GM23338 (cell line): ENCODE results near the gene HMGCS1. TPM values are rescaled to one million over a fixed set of nuclear protein-coding genes. Genes with fewer than 3 reads are reported as not detected.

Experiments used
- ATAC-seq: fragments of 200-7000 bp; cut with Tn5 transposase; 3 replicates; pipeline ENCODE4 v1.9.1; 2020
- DNase-seq: peaks from one replicate; pipeline ENCODE4 v3.0.0-alpha.2; 2015; ENCODE audit warnings: low spot score
- H2AFZ ChIP-seq: fragments of 200-600 bp; sonication (generic); 2 replicates; pipeline ENCODE4 v1.8.0; 2016; ENCODE audit warnings: antibody characterized with exemption, mild to moderate bottlenecking, moderate library complexity
- H3F3A ChIP-seq: fragments of 200-600 bp; sonication (generic); replicated peaks from 2 replicates; pipeline ENCODE4 v1.8.0; 2017; ENCODE audit warnings: antibody characterized with exemption, mixed run types, low read depth
- H3K27ac ChIP-seq: fragments of 200-600 bp; sonication (generic); 2 replicates; pipeline ENCODE4 v1.6.1; 2016; ENCODE audit warnings: low read depth
- H3K27me3 ChIP-seq: fragments of 200-600 bp; sonication (generic); 2 replicates; pipeline ENCODE4 v1.8.0; 2016; ENCODE audit warnings: mild to moderate bottlenecking, mixed run types, moderate library complexity; ENCODE audit not compliant: insufficient read depth
- H3K36me3 ChIP-seq: fragments of 200-600 bp; sonication (generic); 2 replicates; pipeline ENCODE4 v1.8.0; 2016; ENCODE audit warnings: mild to moderate bottlenecking; ENCODE audit not compliant: insufficient read depth
- H3K4me1 ChIP-seq: fragments of 200-600 bp; sonication (generic); 2 replicates; pipeline ENCODE4 v1.8.0; 2016; ENCODE audit warnings: mild to moderate bottlenecking, moderate library complexity; ENCODE audit not compliant: insufficient read depth
- H3K4me2 ChIP-seq: fragments of 200-600 bp; sonication (generic); 2 replicates; pipeline ENCODE4 v1.7.1; 2017; ENCODE audit warnings: mixed run types
- H3K4me3 ChIP-seq: fragments of 200-600 bp; sonication (generic); 2 replicates; pipeline ENCODE4 v1.6.1; 2016; ENCODE audit warnings: mixed run types
- H3K79me2 ChIP-seq: fragments of 200-600 bp; sonication (generic); replicated peaks from 2 replicates; pipeline ENCODE4 v1.8.0; 2017; ENCODE audit warnings: mild to moderate bottlenecking; ENCODE audit not compliant: insufficient read depth
- H3K9me2 ChIP-seq: fragments of 200-600 bp; sonication (generic); 2 replicates; pipeline ENCODE4 v1.8.0; 2017; ENCODE audit not compliant: insufficient read depth
- H4K20me1 ChIP-seq: fragments of 200-600 bp; sonication (generic); replicated peaks from 2 replicates; pipeline ENCODE4 v1.8.0; 2017; ENCODE audit warnings: mild to moderate bottlenecking; ENCODE audit not compliant: insufficient read depth
- H3K27ac Mint-ChIP-seq: 2 replicates; pipeline ENCODE4 v1.8.0; 2020; ENCODE audit warnings: inconsistent platforms, mild to moderate bottlenecking, moderate library complexity, mixed read lengths
- H3K27me3 Mint-ChIP-seq: 3 replicates; pipeline ENCODE4 v1.8.0; 2022; ENCODE audit warnings: low read depth, mild to moderate bottlenecking, moderate library complexity, mixed read lengths, inconsistent platforms; ENCODE audit not compliant: insufficient read depth, poor library complexity
- H3K36me3 Mint-ChIP-seq: 3 replicates; pipeline ENCODE4 v1.8.0; 2021; ENCODE audit warnings: low read depth, mild to moderate bottlenecking, inconsistent platforms, moderate library complexity, mixed read lengths
- H3K4me1 Mint-ChIP-seq: 3 replicates; pipeline ENCODE4 v1.8.0; 2020; ENCODE audit warnings: mild to moderate bottlenecking, inconsistent platforms, mixed read lengths
- H3K4me3 Mint-ChIP-seq: 3 replicates; pipeline ENCODE4 v1.8.0; 2021; ENCODE audit warnings: moderate library complexity, mild to moderate bottlenecking, inconsistent platforms, mixed read lengths
- H3K9me3 Mint-ChIP-seq: 3 replicates; pipeline ENCODE4 v1.8.0; 2020; ENCODE audit warnings: moderate library complexity, mild to moderate bottlenecking, inconsistent platforms, mixed read lengths
- CREB1 ChIP-seq: fragments of 250-450 bp; sonication (Bioruptor Pico); IDR thresholded peaks from 2 replicates; pipeline ENCODE4 v1.5.0; 2020; ENCODE audit warnings: low read depth, mild to moderate bottlenecking, moderate library complexity
- EZH2 ChIP-seq: fragments of 200-600 bp; sonication (generic); IDR thresholded peaks from one replicate; pipeline ENCODE4 v1.8.0; 2017; ENCODE audit warnings: antibody characterized with exemption, mild to moderate bottlenecking, low read depth; ENCODE audit not compliant: unreplicated experiment
- EZH2phosphoT487 ChIP-seq: fragments of 200-600 bp; sonication (generic); IDR thresholded peaks from one replicate; pipeline ENCODE4 v1.8.1; 2018; ENCODE audit warnings: antibody characterized with exemption; ENCODE audit not compliant: unreplicated experiment
- JUNB ChIP-seq: IDR thresholded peaks from one replicate; pipeline ENCODE4 v1.6.1; 2016; ENCODE audit warnings: antibody characterized with exemption; ENCODE audit not compliant: unreplicated experiment
- NANOG ChIP-seq: IDR thresholded peaks from 2 replicates; pipeline ENCODE4 v1.6.1; 2016; ENCODE audit warnings: antibody characterized with exemption, borderline replicate concordance
- POLR2AphosphoS5 ChIP-seq: IDR thresholded peaks from 2 replicates; pipeline ENCODE4 v1.6.1; 2016; ENCODE audit warnings: antibody characterized with exemption, low read depth
- STAT1 ChIP-seq: IDR thresholded peaks from one replicate; pipeline ENCODE4 v1.6.1; 2016; ENCODE audit warnings: antibody characterized with exemption; ENCODE audit not compliant: unreplicated experiment
- ZNF114 ChIP-seq: fragments of 250-450 bp; sonication (Bioruptor Pico); IDR thresholded peaks from 2 replicates; pipeline ENCODE4 v1.5.0; 2020; ENCODE audit warnings: mild to moderate bottlenecking, moderate library complexity
- ZNF331 ChIP-seq: fragments of 250-450 bp; sonication (Bioruptor Pico); IDR thresholded peaks from 2 replicates; pipeline ENCODE4 v1.5.0; 2020; ENCODE audit warnings: low read depth, mild to moderate bottlenecking, moderate library complexity
- polyA plus RNA-seq: library from polyadenylated mRNA; unstranded; fragments of >200 nt; fragmentation: Nextera tagmentation; extraction: Ambion mirVana; gene quantifications from 2 replicates; pipeline ENCODE4 v1.2.1, GENCODE V29; 2016
- total RNA-seq: library from RNA; depleted of rRNA; stranded (reverse); fragments of >200 nt; shearing (Covaris generic); gene quantifications from 2 replicates; pipeline ENCODE4 v1.2.3, GENCODE V29; 2014
- TF ChIP-seq, protein P1 (sequence below), 2 experiments: fragments of 200-600 bp in 1 of 2; sonication (generic) in 1 of 2; conservative IDR thresholded peaks; 2 replicates each; pipeline versions ENCODE4 v1.5.1 to v1.6.1; 2016 to 2017; ENCODE audit warnings: antibody characterized with exemption in 2 of 2, low read depth in 2 of 2, mild to moderate bottlenecking in 2 of 2, moderate library complexity in 1 of 2
- TF ChIP-seq, protein P2 (sequence below): IDR thresholded peaks from one replicate; pipeline ENCODE4 v1.6.1; 2018; ENCODE audit warnings: antibody characterized with exemption; ENCODE audit not compliant: unreplicated experiment
- TF ChIP-seq, protein P3 (sequence below): IDR thresholded peaks from 2 replicates; pipeline ENCODE4 v1.6.1; 2016; ENCODE audit warnings: antibody characterized with exemption
- TF ChIP-seq, protein P4 (sequence below): fragments of 250-450 bp; sonication (Bioruptor Pico); IDR thresholded peaks from 2 replicates; pipeline ENCODE4 v1.5.0; 2020; ENCODE audit warnings: mild to moderate bottlenecking, moderate library complexity

HMGCS1 gene
- total and polyA plus RNA-seq, 2 experiments from 2014 or later: 172 to 278 TPM

DNA sequence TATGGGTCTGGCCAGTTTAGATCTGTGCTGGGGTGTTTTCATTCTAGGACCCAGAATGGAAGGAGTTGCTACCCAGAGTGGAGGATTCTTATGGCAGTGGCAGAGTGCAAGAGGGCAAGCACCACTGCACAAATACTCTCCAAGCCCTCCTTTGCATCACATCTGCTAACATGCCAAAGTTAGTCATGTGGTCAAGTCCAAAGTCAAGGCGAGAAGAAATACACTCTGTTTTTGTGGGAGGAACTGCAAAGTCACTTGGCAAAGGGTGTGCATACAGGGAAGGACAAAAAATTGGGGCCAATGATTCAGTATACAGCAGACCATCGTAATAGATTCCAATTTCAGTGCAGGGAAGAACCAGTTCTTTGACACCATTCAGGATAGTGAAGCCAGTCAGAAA lies 43.9 kb upstream of the HMGCS1 start:
- H3K4me3 ChIP-seq: no peak overlapping the region
- H3K9me3 Mint-ChIP-seq: peaks cover 34% of the 10 kb centered on the region
- peaks cover 13% of the 10 kb centered on the region; the same call in 2 of the 3 replicates for H3K36me3 Mint-ChIP-seq
- no peak overlapping the region for H3K4me3 Mint-ChIP-seq
- H3K27me3 ChIP-seq: no peaks in the 10 kb centered on the region
- peaks cover 4% of the 10 kb centered on the region for H3K27me3 Mint-ChIP-seq
- H3K27ac Mint-ChIP-seq: no peak overlapping the region
- no peak for ATAC-seq
- TF ChIP-seq CREB1 (CRISPR knock-in tag): no peak
- TF ChIP-seq, protein P1, sequence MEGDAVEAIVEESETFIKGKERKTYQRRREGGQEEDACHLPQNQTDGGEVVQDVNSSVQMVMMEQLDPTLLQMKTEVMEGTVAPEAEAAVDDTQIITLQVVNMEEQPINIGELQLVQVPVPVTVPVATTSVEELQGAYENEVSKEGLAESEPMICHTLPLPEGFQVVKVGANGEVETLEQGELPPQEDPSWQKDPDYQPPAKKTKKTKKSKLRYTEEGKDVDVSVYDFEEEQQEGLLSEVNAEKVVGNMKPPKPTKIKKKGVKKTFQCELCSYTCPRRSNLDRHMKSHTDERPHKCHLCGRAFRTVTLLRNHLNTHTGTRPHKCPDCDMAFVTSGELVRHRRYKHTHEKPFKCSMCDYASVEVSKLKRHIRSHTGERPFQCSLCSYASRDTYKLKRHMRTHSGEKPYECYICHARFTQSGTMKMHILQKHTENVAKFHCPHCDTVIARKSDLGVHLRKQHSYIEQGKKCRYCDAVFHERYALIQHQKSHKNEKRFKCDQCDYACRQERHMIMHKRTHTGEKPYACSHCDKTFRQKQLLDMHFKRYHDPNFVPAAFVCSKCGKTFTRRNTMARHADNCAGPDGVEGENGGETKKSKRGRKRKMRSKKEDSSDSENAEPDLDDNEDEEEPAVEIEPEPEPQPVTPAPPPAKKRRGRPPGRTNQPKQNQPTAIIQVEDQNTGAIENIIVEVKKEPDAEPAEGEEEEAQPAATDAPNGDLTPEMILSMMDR (conservative IDR thresholded peaks at IDR 0.05; ENCODE audit: low read depth in 2 of 2): no peak
- TF ChIP-seq, protein P2, sequence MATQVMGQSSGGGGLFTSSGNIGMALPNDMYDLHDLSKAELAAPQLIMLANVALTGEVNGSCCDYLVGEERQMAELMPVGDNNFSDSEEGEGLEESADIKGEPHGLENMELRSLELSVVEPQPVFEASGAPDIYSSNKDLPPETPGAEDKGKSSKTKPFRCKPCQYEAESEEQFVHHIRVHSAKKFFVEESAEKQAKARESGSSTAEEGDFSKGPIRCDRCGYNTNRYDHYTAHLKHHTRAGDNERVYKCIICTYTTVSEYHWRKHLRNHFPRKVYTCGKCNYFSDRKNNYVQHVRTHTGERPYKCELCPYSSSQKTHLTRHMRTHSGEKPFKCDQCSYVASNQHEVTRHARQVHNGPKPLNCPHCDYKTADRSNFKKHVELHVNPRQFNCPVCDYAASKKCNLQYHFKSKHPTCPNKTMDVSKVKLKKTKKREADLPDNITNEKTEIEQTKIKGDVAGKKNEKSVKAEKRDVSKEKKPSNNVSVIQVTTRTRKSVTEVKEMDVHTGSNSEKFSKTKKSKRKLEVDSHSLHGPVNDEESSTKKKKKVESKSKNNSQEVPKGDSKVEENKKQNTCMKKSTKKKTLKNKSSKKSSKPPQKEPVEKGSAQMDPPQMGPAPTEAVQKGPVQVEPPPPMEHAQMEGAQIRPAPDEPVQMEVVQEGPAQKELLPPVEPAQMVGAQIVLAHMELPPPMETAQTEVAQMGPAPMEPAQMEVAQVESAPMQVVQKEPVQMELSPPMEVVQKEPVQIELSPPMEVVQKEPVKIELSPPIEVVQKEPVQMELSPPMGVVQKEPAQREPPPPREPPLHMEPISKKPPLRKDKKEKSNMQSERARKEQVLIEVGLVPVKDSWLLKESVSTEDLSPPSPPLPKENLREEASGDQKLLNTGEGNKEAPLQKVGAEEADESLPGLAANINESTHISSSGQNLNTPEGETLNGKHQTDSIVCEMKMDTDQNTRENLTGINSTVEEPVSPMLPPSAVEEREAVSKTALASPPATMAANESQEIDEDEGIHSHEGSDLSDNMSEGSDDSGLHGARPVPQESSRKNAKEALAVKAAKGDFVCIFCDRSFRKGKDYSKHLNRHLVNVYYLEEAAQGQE: no peak
- TF ChIP-seq EZH2phosphoT487: no peak
- no peak for TF ChIP-seq ZNF331 (CRISPR knock-in tag)
- TF ChIP-seq EZH2: no peak
- TF ChIP-seq NANOG: no peak
- no peak for TF ChIP-seq STAT1
- no peak for TF ChIP-seq POLR2AphosphoS5
- no peak for TF ChIP-seq ZNF114 (CRISPR knock-in tag)
- no peak for TF ChIP-seq JUNB
- TF ChIP-seq, protein P3, sequence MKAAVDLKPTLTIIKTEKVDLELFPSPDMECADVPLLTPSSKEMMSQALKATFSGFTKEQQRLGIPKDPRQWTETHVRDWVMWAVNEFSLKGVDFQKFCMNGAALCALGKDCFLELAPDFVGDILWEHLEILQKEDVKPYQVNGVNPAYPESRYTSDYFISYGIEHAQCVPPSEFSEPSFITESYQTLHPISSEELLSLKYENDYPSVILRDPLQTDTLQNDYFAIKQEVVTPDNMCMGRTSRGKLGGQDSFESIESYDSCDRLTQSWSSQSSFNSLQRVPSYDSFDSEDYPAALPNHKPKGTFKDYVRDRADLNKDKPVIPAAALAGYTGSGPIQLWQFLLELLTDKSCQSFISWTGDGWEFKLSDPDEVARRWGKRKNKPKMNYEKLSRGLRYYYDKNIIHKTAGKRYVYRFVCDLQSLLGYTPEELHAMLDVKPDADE: no peak
- TF ChIP-seq, protein P4, sequence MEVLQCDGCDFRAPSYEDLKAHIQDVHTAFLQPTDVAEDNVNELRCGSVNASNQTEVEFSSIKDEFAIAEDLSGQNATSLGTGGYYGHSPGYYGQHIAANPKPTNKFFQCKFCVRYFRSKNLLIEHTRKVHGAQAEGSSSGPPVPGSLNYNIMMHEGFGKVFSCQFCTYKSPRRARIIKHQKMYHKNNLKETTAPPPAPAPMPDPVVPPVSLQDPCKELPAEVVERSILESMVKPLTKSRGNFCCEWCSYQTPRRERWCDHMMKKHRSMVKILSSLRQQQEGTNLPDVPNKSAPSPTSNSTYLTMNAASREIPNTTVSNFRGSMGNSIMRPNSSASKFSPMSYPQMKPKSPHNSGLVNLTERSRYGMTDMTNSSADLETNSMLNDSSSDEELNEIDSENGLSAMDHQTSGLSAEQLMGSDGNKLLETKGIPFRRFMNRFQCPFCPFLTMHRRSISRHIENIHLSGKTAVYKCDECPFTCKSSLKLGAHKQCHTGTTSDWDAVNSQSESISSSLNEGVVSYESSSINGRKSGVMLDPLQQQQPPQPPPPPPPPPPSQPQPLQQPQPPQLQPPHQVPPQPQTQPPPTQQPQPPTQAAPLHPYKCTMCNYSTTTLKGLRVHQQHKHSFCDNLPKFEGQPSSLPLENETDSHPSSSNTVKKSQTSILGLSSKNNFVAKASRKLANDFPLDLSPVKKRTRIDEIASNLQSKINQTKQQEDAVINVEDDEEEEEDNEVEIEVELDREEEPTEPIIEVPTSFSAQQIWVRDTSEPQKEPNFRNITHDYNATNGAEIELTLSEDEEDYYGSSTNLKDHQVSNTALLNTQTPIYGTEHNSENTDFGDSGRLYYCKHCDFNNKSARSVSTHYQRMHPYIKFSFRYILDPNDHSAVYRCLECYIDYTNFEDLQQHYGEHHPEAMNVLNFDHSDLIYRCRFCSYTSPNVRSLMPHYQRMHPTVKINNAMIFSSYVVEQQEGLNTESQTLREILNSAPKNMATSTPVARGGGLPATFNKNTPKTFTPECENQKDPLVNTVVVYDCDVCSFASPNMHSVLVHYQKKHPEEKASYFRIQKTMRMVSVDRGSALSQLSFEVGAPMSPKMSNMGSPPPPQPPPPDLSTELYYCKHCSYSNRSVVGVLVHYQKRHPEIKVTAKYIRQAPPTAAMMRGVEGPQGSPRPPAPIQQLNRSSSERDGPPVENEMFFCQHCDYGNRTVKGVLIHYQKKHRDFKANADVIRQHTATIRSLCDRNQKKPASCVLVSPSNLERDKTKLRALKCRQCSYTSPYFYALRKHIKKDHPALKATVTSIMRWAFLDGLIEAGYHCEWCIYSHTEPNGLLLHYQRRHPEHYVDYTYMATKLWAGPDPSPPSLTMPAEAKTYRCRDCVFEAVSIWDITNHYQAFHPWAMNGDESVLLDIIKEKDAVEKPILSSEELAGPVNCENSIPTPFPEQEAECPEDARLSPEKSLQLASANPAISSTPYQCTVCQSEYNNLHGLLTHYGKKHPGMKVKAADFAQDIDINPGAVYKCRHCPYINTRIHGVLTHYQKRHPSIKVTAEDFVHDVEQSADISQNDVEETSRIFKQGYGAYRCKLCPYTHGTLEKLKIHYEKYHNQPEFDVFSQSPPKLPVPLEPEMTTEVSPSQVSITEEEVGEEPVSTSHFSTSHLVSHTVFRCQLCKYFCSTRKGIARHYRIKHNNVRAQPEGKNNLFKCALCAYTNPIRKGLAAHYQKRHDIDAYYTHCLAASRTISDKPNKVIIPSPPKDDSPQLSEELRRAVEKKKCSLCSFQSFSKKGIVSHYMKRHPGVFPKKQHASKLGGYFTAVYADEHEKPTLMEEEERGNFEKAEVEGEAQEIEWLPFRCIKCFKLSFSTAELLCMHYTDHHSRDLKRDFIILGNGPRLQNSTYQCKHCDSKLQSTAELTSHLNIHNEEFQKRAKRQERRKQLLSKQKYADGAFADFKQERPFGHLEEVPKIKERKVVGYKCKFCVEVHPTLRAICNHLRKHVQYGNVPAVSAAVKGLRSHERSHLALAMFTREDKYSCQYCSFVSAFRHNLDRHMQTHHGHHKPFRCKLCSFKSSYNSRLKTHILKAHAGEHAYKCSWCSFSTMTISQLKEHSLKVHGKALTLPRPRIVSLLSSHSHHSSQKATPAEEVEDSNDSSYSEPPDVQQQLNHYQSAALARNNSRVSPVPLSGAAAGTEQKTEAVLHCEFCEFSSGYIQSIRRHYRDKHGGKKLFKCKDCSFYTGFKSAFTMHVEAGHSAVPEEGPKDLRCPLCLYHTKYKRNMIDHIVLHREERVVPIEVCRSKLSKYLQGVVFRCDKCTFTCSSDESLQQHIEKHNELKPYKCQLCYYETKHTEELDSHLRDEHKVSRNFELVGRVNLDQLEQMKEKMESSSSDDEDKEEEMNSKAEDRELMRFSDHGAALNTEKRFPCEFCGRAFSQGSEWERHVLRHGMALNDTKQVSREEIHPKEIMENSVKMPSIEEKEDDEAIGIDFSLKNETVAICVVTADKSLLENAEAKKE (CRISPR knock-in tag): no peak
- H4K20me1 ChIP-seq: no peaks in the 10 kb centered on the region
- H3K36me3 ChIP-seq: no peaks in the 10 kb centered on the region
- no peak overlapping the region for H2AFZ ChIP-seq
- no peaks in the 10 kb centered on the region for H3F3A ChIP-seq
- no peak overlapping the region for H3K27ac ChIP-seq
- no peaks in the 10 kb centered on the region for H3K4me1 ChIP-seq
- no peak for DNase-seq
- no peak overlapping the region for H3K4me2 ChIP-seq
- H3K79me2 ChIP-seq: no peaks in the 10 kb centered on the region
- H3K9me2 ChIP-seq: no peaks in the 10 kb centered on the region
- no peaks in the 10 kb centered on the region for H3K4me1 Mint-ChIP-seq
